PC-3 (cell line): ENCODE data around the gene CLIC4. TPM values are rescaled to one million over a fixed set of nuclear protein-coding genes. Genes with fewer than 3 reads are reported as not detected.

Experiments used
- ATAC-seq: fragments of 200-7000 bp; cut with Tn5 transposase; 2 replicates; pipeline ENCODE4 v1.9.1; 2020; ENCODE audit warnings: mild to moderate bottlenecking, moderate library complexity
- BruUV-seq: library from RNA; stranded (reverse); fragments of 400-500 nt; replicated peaks from 2 replicates; lab custom pipeline; 2021; lab: Mats Ljungman, UMichigan
- CTCF ChIA-PET: fragments of 300-600 bp; sonication (Branson Sonifier 250); formaldehyde crosslinking; loops from one replicate; lab custom pipeline; 2022; ENCODE audit warnings: antibody characterized with exemption; lab: Charles Lee
- POLR2A ChIA-PET: fragments of 300-600 bp; sonication (Branson Sonifier 250); formaldehyde crosslinking; loops from one replicate; lab custom pipeline; 2022; ENCODE audit warnings: antibody characterized with exemption; ENCODE audit not compliant: unreplicated experiment; lab: Charles Lee
- DNase-seq: peaks from one replicate; pipeline ENCODE4 v3.0.0-alpha.2; 2015
- H2AFZ ChIP-seq: fragments of 300-600 bp; sonication (generic); 2 replicates; pipeline ENCODE4 v1.6.0; 2016; ENCODE audit warnings: antibody characterized with exemption, low read length
- H3F3A ChIP-seq: fragments of 300-600 bp; sonication (generic); one replicate; pipeline ENCODE4 v1.6.0; 2017; ENCODE audit warnings: antibody characterized with exemption, low read length, control low read depth, mild to moderate bottlenecking; ENCODE audit not compliant: unreplicated experiment
- H3K27ac ChIP-seq: fragments of 300-600 bp; sonication (generic); 2 replicates; pipeline ENCODE4 v1.5.1; 2016; ENCODE audit warnings: mild to moderate bottlenecking, low read length
- H3K27me3 ChIP-seq: fragments of 300-600 bp; sonication (generic); 2 replicates; pipeline ENCODE4 v1.6.1; 2016; ENCODE audit warnings: low read length, mixed read lengths
- H3K36me3 ChIP-seq: fragments of 300-600 bp; sonication (generic); 2 replicates; pipeline ENCODE4 v1.6.1; 2016; ENCODE audit warnings: low read depth, mixed run types, low read length, mixed read lengths
- H3K4me1 ChIP-seq: fragments of 300-600 bp; sonication (generic); 2 replicates; pipeline ENCODE4 v1.5.1; 2016; ENCODE audit warnings: low read length; ENCODE audit not compliant: insufficient read depth
- H3K4me2 ChIP-seq: fragments of 300-600 bp; sonication (generic); 2 replicates; pipeline ENCODE4 v1.6.0; 2016; ENCODE audit warnings: low read length
- H3K4me3 ChIP-seq: fragments of 300-600 bp; sonication (generic); 2 replicates; pipeline ENCODE4 v1.5.1; 2016; ENCODE audit warnings: mild to moderate bottlenecking, low read length, mixed read lengths
- H3K79me2 ChIP-seq: fragments of 300-600 bp; sonication (generic); 2 replicates; pipeline ENCODE4 v1.6.1; 2017; ENCODE audit warnings: low read length, mixed read lengths
- H3K9ac ChIP-seq: fragments of 300-600 bp; sonication (generic); 2 replicates; pipeline ENCODE4 v1.6.0; 2016; ENCODE audit warnings: mild to moderate bottlenecking, low read length
- H3K9me2 ChIP-seq: fragments of 300-600 bp; sonication (generic); replicated peaks from 2 replicates; pipeline ENCODE4 v1.6.1; 2016; ENCODE audit warnings: mixed run types, low read length, mixed read lengths
- H3K9me3 ChIP-seq: fragments of 300-600 bp; sonication (generic); 2 replicates; pipeline ENCODE4 v1.6.1; 2016; ENCODE audit warnings: low read length, mixed read lengths
- H4K20me1 ChIP-seq: fragments of 300-600 bp; sonication (generic); 2 replicates; pipeline ENCODE4 v1.6.1; 2016; ENCODE audit warnings: low read length, mixed read lengths
- EZH2 ChIP-seq: fragments of 300-600 bp; sonication (generic); IDR thresholded peaks from one replicate; pipeline ENCODE4 v1.6.1; 2017; ENCODE audit warnings: antibody characterized with exemption, mild to moderate bottlenecking, low read length; ENCODE audit not compliant: unreplicated experiment
- EZH2phosphoT487 ChIP-seq: fragments of 300-600 bp; sonication (generic); IDR thresholded peaks from 2 replicates; pipeline ENCODE4 v1.6.1; 2018; ENCODE audit warnings: mild to moderate bottlenecking, antibody characterized with exemption, low read length, borderline replicate concordance
- intact Hi-C: fragments of 100-400 bp; cut with micrococcal nuclease; formaldehyde crosslinking; loops from 2 replicates; pipeline ENCODE4 v1.9.0; 2023
- total RNA-seq: library from RNA; depleted of rRNA; stranded (reverse); fragments of >200 nt; gene quantifications from 2 replicates; pipeline ENCODE4 v1.2.3, GENCODE V29; 2014
- TF ChIP-seq, protein P1 (sequence below): fragments of 300-600 bp; sonication (generic); conservative IDR thresholded peaks from 2 replicates; pipeline ENCODE4 v1.5.1; 2017; ENCODE audit warnings: antibody characterized with exemption, low read depth, mild to moderate bottlenecking, low read length

The CLIC4 gene
- total RNA-seq, 1 experiment from 2014 or later = 57.6 TPM

- ChIA-PET CTCF (interaction anchor here (0.6 kb wide), 1 partner anchor 454 kb away, joined by 5 read pairs; no protein-coding TSS in a partner anchor), POLR2A (no interaction called here)
- Histone ChIP-seq H3K27ac (peak overlapping the region; percentile 72), H2AFZ (no peak overlapping the region), H3K4me1 (peaks cover 43% of the 10 kb centered on the region), H3K27me3 (no peaks in the 10 kb centered on the region), H4K20me1 (no peaks in the 10 kb centered on the region), H3K4me3 (no peak overlapping the region), H3K36me3 (no peaks in the 10 kb centered on the region), H3F3A (no peaks in the 10 kb centered on the region), H3K4me2 (peak overlapping the region; percentile 46), H3K9me3 (no peaks in the 10 kb centered on the region), H3K79me2 (no peaks in the 10 kb centered on the region), H3K9ac (no peak overlapping the region), H3K9me2 (no peaks in the 10 kb centered on the region)
- ATAC-seq = peak; percentile 32
- DNase-seq = peak; percentile 64
- TF ChIP-seq EZH2phosphoT487 (no peak), EZH2 (no peak)
- TF ChIP-seq, protein P1, sequence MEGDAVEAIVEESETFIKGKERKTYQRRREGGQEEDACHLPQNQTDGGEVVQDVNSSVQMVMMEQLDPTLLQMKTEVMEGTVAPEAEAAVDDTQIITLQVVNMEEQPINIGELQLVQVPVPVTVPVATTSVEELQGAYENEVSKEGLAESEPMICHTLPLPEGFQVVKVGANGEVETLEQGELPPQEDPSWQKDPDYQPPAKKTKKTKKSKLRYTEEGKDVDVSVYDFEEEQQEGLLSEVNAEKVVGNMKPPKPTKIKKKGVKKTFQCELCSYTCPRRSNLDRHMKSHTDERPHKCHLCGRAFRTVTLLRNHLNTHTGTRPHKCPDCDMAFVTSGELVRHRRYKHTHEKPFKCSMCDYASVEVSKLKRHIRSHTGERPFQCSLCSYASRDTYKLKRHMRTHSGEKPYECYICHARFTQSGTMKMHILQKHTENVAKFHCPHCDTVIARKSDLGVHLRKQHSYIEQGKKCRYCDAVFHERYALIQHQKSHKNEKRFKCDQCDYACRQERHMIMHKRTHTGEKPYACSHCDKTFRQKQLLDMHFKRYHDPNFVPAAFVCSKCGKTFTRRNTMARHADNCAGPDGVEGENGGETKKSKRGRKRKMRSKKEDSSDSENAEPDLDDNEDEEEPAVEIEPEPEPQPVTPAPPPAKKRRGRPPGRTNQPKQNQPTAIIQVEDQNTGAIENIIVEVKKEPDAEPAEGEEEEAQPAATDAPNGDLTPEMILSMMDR = no peak; the same call in 1 of the 2 replicates
- intact Hi-C loops = no loop called here
- BruUV-seq = no TSS peak
These were observed 121.2 kb downstream of the CLIC4 start for GRCh38 chr1:24866211-24867083.

DNA sequence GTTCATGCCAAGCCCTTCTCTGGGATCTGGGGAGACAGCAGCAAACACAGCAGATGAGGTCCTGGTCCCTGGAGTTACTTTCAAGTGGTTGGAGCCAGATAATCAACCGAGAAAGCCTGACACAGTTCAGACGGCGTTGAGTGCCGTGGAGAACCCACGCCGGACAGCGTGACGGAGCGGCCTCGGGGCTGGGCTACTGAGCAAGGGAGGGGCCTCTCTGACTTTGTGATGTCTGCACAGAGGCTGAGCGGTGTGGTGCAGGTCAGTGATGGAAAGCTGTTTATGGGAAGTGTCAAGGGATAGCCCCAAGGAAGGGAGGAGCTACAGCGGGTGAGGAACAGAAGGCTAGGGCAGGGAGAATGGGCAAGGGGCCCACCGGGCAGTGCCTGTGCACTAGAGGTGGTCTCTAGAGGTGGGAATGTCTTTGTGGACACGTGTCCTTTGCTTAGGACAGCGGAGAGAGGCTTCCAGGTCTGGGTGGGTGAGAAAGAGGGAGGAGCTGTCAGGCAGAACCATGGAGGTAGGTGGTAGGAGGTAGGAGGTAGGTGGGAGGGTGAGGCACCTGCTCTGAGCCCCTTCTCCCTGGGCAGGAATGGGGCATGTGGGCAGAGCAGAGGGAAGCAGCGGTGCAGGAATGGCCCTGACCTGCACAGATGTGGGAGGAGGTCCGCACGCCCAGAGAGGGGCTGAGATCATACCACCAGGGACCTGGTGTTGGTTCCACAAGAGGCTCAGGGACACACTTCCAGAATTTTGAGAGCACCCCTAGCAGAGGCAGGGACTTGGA, 122.0 kb downstream of the CLIC4 start:
- BruUV-seq = no TSS peak
- no peak for DNase-seq
- Histone ChIP-seq H3K4me3 (no peak overlapping the region), H3K79me2 (no peaks in the 10 kb centered on the region), H3K9ac (no peak overlapping the region), H3K27ac (peak overlapping the region; percentile 52), H3K4me2 (peak overlapping the region; percentile 46), H3K9me2 (no peaks in the 10 kb centered on the region), H3K27me3 (no peaks in the 10 kb centered on the region), H4K20me1 (no peaks in the 10 kb centered on the region), H3K4me1 (peaks cover 36% of the 10 kb centered on the region), H3K9me3 (no peaks in the 10 kb centered on the region), H3F3A (no peaks in the 10 kb centered on the region), H3K36me3 (no peaks in the 10 kb centered on the region), H2AFZ (no peak overlapping the region)
- ChIA-PET CTCF (no interaction called here), POLR2A (no interaction called here)
- ATAC-seq = no peak
- intact Hi-C loops = no loop called here
- TF ChIP-seq, protein P1 = no peak
- TF ChIP-seq EZH2phosphoT487 (no peak), EZH2 (no peak)
